HCT116 (cell line): ENCODE results near the gene STPG3.

Experiments used
- CTCF ChIP-seq, 3 experiments: fragments of 200-600 bp in 1 of 3; sonication (generic) in 1 of 3; IDR thresholded peaks in 2 of 3; conservative IDR thresholded peaks in 1 of 3; 2 replicates each; pipeline ENCODE4 v1.5.1; 2012 to 2017; ENCODE audit warnings: low read depth in 2 of 3, low read length in 2 of 3, antibody characterized with exemption in 1 of 3, borderline replicate concordance in 1 of 3, control low read depth in 1 of 3, mild to moderate bottlenecking in 1 of 3, mixed read lengths in 1 of 3, mixed run types in 1 of 3, moderate library complexity in 1 of 3; ENCODE audit not compliant: insufficient read depth in 1 of 3
- EGR1 ChIP-seq: IDR thresholded peaks from 2 replicates; pipeline ENCODE4 v1.6.1; 2012; ENCODE audit warnings: low read depth
- EZH2 ChIP-seq: fragments of 200-600 bp; sonication (generic); IDR thresholded peaks from 2 replicates; pipeline ENCODE4 v1.6.1; 2017; ENCODE audit warnings: antibody characterized with exemption, mixed run types
- POLR2AphosphoS5 ChIP-seq: IDR thresholded peaks from 2 replicates; pipeline ENCODE4 v1.6.1; 2011; ENCODE audit warnings: mild to moderate bottlenecking, low read depth, low read length, moderate library complexity
- TCF7L2 ChIP-seq: IDR thresholded peaks from 2 replicates; pipeline ENCODE4 v1.7.0; 2011; ENCODE audit warnings: borderline replicate concordance, inconsistent platforms; ENCODE audit not compliant: insufficient read depth, insufficient read length; ENCODE audit errors: extremely low read depth

GRCh38 chr9:137228506-137228967 lies 22.5 kb upstream of the STPG3 start:
- TF ChIP-seq POLR2AphosphoS5 (no peak), CTCF (IDR thresholded peaks at IDR 0.05 in 2 of 3, conservative IDR thresholded peaks at IDR 0.05 in 1 of 3; ENCODE audit: borderline replicate concordance in 1 of 3, insufficient read depth in 1 of 3, low read depth in 2 of 3, low read length in 2 of 3) (no peak), EGR1 (no peak), EZH2 (no peak), TCF7L2 (no peak)
